Colonic mucosa (tissue), 4 donors: ENCODE results near the gene ACSF3. TPM values are rescaled to one million over a fixed set of nuclear protein-coding genes. Genes with fewer than 3 reads are reported as not detected.

Experiments
- DNase-seq: peaks from one replicate; pipeline ENCODE4 v3.0.0-alpha.2; 2020
- H3K27ac ChIP-seq: fragments of 200-600 bp; one replicate; pipeline ENCODE4 v1.8.0; 2021
- H3K27me3 ChIP-seq: fragments of 200-600 bp; one replicate; pipeline ENCODE4 v1.8.0; 2021
- H3K36me3 ChIP-seq: fragments of 200-600 bp; one replicate; pipeline ENCODE4 v1.8.0; 2021
- H3K4me1 ChIP-seq: fragments of 200-600 bp; one replicate; pipeline ENCODE4 v1.8.0; 2021; ENCODE audit warnings: mild to moderate bottlenecking
- H3K4me3 ChIP-seq: fragments of 200-600 bp; one replicate; pipeline ENCODE4 v1.8.0; 2021
- H3K9ac ChIP-seq, 2 donors: one replicate each; pipeline ENCODE4 v1.7.0; 2013; ENCODE audit warnings: control low read depth in 2 of 2, low read depth in 2 of 2, low read length in 2 of 2
- H3K9me3 ChIP-seq: fragments of 200-600 bp; one replicate; pipeline ENCODE4 v1.8.0; 2021
- CTCF ChIP-seq: fragments of 200-600 bp; IDR thresholded peaks from one replicate; pipeline ENCODE4 v1.8.0; 2022; ENCODE audit warnings: antibody characterized with exemption, mild to moderate bottlenecking
- intact Hi-C: fragments of 100-400 bp; cut with DNase I; formaldehyde crosslinking; loops from one replicate; pipeline ENCODE4 v1.14.1; 2022
- total RNA-seq, 2 donors: library from RNA; stranded (reverse); fragmentation: NEBNext Ultra II Directional in 1 of 2; extraction: Animal tissue kit (Norgen Biotek cat#: 25700) in 1 of 2; gene quantifications; one replicate each; pipeline ENCODE4 v1.2.1, GENCODE V29; 2021
- donor health status: healthy.
- donor health status: DM: no; HTN: no; CAD: no.
- donor health status: DM: no; HTN: no; CAD: no.

ACSF3 gene
- total RNA-seq, 2 donors from 2014 or later, result 60.2 TPM

DNA sequence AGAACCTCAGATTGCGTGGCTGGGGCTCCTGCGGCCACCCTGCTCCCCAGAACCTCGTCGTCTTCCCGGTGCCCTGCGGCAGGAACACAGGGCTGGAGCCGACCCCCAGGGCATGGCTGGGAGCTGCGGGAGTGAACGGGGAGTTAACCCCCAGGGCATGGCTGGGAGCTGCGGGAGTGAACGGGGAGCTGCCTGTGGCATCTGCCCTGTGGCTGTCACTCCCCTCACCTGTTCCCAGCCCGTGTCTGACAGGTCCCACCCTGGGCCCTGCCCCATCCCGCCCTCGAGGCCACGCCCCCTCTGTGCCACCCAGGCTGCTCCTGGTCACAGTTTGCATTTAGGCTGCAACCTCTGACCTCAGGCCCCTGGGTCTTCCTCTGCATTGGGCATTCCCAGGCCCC, 39.4 kb upstream of the ACSF3 start:
- peak overlapping the region in 1 of 2 donors; percentile 69 for H3K9ac ChIP-seq
- no peaks in the 10 kb centered on the region for H3K4me1 ChIP-seq
- no peaks in the 10 kb centered on the region for H3K9me3 ChIP-seq
- intact Hi-C loops, result loop anchor here (10.0 kb wide), 1 partner anchor 111 kb away; no protein-coding TSS in a partner anchor
- no peaks in the 10 kb centered on the region for H3K27me3 ChIP-seq
- no peaks in the 10 kb centered on the region for H3K36me3 ChIP-seq
- TF ChIP-seq CTCF, result no peak
- no peak overlapping the region for H3K4me3 ChIP-seq
- H3K27ac ChIP-seq, result no peak overlapping the region
- peak; percentile 49 for DNase-seq

GRCh38 chr16:89054714-89055113, 38.9 kb upstream of the ACSF3 start:
- no peak for DNase-seq
- Histone ChIP-seq H3K27me3 (no peaks in the 10 kb centered on the region), H3K27ac (no peak overlapping the region), H3K4me1 (no peaks in the 10 kb centered on the region), H3K9ac (no peak overlapping the region), H3K36me3 (no peaks in the 10 kb centered on the region), H3K9me3 (no peaks in the 10 kb centered on the region), H3K4me3 (no peak overlapping the region)
- intact Hi-C loops, result loop anchor here (10.0 kb wide), 1 partner anchor 110 kb away; no protein-coding TSS in a partner anchor
- TF ChIP-seq CTCF, result no peak

DNA sequence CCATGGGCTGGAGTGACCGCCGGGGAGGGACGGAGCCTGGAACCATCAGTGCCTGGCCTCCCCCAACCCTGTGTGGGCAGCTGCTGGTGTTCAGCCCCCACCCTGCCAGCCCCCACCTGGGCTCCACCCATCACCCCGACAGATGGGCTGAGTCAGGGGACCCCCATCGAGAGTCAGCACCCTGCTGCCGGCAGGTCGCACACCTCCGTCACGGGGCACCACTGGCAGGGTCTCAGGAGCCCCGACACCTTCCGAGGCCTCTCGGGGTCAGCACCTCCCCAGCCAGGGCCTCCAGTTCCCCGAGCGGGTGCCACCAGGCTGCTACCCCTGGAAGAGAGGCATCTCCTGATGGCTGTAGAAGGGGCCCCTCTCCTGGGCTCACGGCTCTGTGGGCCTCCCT, 38.3 kb upstream of the ACSF3 start:
- Histone ChIP-seq H3K9ac (no peak overlapping the region), H3K27me3 (no peaks in the 10 kb centered on the region), H3K36me3 (no peaks in the 10 kb centered on the region), H3K9me3 (no peaks in the 10 kb centered on the region), H3K4me1 (no peaks in the 10 kb centered on the region), H3K27ac (no peak overlapping the region), H3K4me3 (no peak overlapping the region)
- no peak for TF ChIP-seq CTCF
- intact Hi-C loops, result loop anchor here (10.0 kb wide), 1 partner anchor 109 kb away; no protein-coding TSS in a partner anchor
- DNase-seq, result no peak

DNA sequence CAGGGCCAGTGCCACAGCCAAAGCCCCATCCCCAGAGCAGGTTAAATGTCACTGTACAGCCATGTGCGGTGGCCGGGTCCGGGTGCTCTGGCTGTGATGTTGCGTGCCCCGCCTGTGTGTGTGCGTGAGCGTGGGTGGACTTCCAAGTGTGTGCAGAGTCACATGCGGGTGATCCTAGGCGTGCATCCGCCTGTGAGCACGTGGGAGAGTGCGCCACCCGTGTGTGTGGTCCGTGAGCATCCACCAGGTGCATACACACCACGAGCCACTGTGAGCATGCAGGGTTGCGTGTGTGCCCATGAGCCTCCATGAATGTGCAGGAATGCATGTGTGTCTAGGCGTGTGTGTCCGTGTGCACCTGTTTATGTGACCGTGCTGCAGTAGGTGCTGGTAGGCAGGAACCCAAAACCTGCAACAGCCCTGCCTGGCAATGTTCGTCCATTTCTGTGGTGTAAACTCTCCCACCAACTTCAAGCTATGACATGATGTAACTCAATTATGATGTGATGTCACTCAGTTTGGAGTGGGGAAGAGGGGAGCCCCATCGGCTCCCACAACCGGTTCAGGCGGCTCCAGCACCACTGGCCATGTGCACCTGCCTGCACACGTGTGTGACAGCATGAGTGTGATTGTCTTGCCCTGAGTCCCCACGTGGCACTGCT, 37.6 kb upstream of the ACSF3 start:
- no peak overlapping the region for H3K4me3 ChIP-seq
- no peak for TF ChIP-seq CTCF
- intact Hi-C loops, result loop anchor here (10.0 kb wide), 1 partner anchor 109 kb away; no protein-coding TSS in a partner anchor
- no peak for DNase-seq
- no peak overlapping the region for H3K9ac ChIP-seq
- no peaks in the 10 kb centered on the region for H3K27me3 ChIP-seq
- no peaks in the 10 kb centered on the region for H3K4me1 ChIP-seq
- no peaks in the 10 kb centered on the region for H3K9me3 ChIP-seq
- no peak overlapping the region for H3K27ac ChIP-seq
- H3K36me3 ChIP-seq, result no peaks in the 10 kb centered on the region

- no peak for DNase-seq
- H3K9ac ChIP-seq, result no peak overlapping the region
- H3K27me3 ChIP-seq, result no peaks in the 10 kb centered on the region
- H3K9me3 ChIP-seq, result no peaks in the 10 kb centered on the region
- no peaks in the 10 kb centered on the region for H3K36me3 ChIP-seq
- H3K4me1 ChIP-seq, result no peaks in the 10 kb centered on the region
- intact Hi-C loops, result loop anchor here (10.0 kb wide), 1 partner anchor 108 kb away; no protein-coding TSS in a partner anchor
- no peak overlapping the region for H3K27ac ChIP-seq
- no peak for TF ChIP-seq CTCF
- no peak overlapping the region for H3K4me3 ChIP-seq
These were observed 37.1 kb upstream of the ACSF3 start for GRCh38 chr16:89056592-89056991.
